NCI-H1436 treated with DMSO at 0.1 percent for 48 hours (cell line): ENCODE data around the gene NAV2.

Experiments
- DNase-seq: peaks from one replicate; lab custom pipeline; 2025; lab: John Stamatoyannopoulos, UW

The NAV2 gene

GRCh38 chr11:19687392-19687791 is 25.2 kb upstream of the NAV2 start:
- no peak for DNase-seq

GRCh38 chr11:19689281-19690000 is 23.2 kb upstream of the NAV2 start:
- DNase-seq: no peak

- no peak for DNase-seq
Measured at GRCh38 chr11:19690885-19691284, 21.8 kb upstream of the NAV2 start.

- DNase-seq: no peak
Measured at GRCh38 chr11:19691815-19692500, 20.7 kb upstream of the NAV2 start.

- no peak for DNase-seq
Measured at GRCh38 chr11:19693146-19693545, 19.5 kb upstream of the NAV2 start.

- no peak for DNase-seq
Measured at GRCh38 chr11:19694796-19695345, 17.8 kb upstream of the NAV2 start.

- DNase-seq: no peak
Measured at GRCh38 chr11:19696073-19696472, 16.6 kb upstream of the NAV2 start.

GRCh38 chr11:19696904-19697303 is 15.7 kb upstream of the NAV2 start:
- no peak for DNase-seq

GRCh38 chr11:19697721-19698121 is 14.9 kb upstream of the NAV2 start:
- no peak for DNase-seq

- DNase-seq: no peak
Measured at GRCh38 chr11:19698493-19699292, 13.9 kb upstream of the NAV2 start.

GRCh38 chr11:19701421-19701820 is 11.2 kb upstream of the NAV2 start:
- no peak for DNase-seq

GRCh38 chr11:19702620-19703019 is 10.0 kb upstream of the NAV2 start:
- no peak for DNase-seq

GRCh38 chr11:19703211-19703610 is 9.4 kb upstream of the NAV2 start:
- no peak for DNase-seq

GRCh38 chr11:19704213-19704612 is 8.4 kb upstream of the NAV2 start:
- DNase-seq: no peak

GRCh38 chr11:19705936-19706335 is 6.7 kb upstream of the NAV2 start:
- DNase-seq: no peak

- DNase-seq: no peak
Measured at GRCh38 chr11:19711911-19712280, 741 bp upstream of the NAV2 start.

- DNase-seq: no peak
Measured at GRCh38 chr11:19713196-19714021, 772 bp downstream of the NAV2 start.

- DNase-seq: no peak
Measured at GRCh38 chr11:19714022-19714386, 1.4 kb downstream of the NAV2 start.

- DNase-seq: no peak
Measured at GRCh38 chr11:19714387-19715363, 2.0 kb downstream of the NAV2 start.

- no peak for DNase-seq
Measured at GRCh38 chr11:19715373-19715772, 2.7 kb downstream of the NAV2 start.

- no peak for DNase-seq
Measured at GRCh38 chr11:19718051-19718450, 5.4 kb downstream of the NAV2 start.
